Suprapubic skin (tissue), 3 donors: ENCODE measurements around the gene LUC7L2.

Experiments
- POLR2A ChIP-seq, 2 donors: fragments of 450-650 bp; IDR thresholded peaks; one replicate each; pipeline ENCODE4 v1.6.1; 2017; ENCODE audit warnings: antibody characterized with exemption in 2 of 2, mild to moderate bottlenecking in 2 of 2, moderate library complexity in 2 of 2
- TF ChIP-seq, protein P1 (sequence below), 2 donors: fragments of 200-600 bp in 1 of 2; fragments of 450-650 bp in 1 of 2; sonication (generic) in 1 of 2; IDR thresholded peaks; one replicate each; pipeline ENCODE4 v1.5.1; 2016 to 2019; ENCODE audit warnings: antibody characterized with exemption in 2 of 2, mild to moderate bottlenecking in 1 of 2, moderate library complexity in 1 of 2

DNA sequence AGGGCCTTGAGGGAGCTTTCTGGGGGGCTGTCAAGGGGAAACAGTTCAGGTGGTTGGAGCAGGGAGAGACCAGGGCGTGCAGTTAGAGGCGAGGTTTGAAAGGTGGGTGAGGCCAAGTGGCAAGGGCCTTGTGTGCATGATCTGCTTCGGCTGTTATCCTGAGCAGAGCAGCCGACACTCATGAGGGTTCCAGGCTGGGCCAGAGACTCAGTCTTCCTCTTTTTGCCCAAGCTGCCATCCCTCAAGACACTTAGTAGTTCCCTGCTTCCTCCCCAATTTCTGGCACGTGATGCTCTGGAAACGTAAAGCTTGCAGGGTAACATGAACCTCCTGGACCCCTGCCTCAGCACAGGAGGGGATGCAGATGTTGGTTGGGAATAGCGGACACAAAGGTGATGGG lies 79.7 kb downstream of the LUC7L2 start:
- TF ChIP-seq, protein P1, sequence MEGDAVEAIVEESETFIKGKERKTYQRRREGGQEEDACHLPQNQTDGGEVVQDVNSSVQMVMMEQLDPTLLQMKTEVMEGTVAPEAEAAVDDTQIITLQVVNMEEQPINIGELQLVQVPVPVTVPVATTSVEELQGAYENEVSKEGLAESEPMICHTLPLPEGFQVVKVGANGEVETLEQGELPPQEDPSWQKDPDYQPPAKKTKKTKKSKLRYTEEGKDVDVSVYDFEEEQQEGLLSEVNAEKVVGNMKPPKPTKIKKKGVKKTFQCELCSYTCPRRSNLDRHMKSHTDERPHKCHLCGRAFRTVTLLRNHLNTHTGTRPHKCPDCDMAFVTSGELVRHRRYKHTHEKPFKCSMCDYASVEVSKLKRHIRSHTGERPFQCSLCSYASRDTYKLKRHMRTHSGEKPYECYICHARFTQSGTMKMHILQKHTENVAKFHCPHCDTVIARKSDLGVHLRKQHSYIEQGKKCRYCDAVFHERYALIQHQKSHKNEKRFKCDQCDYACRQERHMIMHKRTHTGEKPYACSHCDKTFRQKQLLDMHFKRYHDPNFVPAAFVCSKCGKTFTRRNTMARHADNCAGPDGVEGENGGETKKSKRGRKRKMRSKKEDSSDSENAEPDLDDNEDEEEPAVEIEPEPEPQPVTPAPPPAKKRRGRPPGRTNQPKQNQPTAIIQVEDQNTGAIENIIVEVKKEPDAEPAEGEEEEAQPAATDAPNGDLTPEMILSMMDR (IDR thresholded peaks at IDR 0.05), result no peak
- no peak for TF ChIP-seq POLR2A (IDR thresholded peaks at IDR 0.05)
